Esophagus squamous epithelium (tissue), 5 donors: ENCODE data around the gene TSPEAR. TPM values are rescaled to one million over a fixed set of nuclear protein-coding genes. Genes with fewer than 3 reads are reported as not detected.

Experiments used
- DNase-seq: peaks from one replicate; lab custom pipeline; 2025; lab: John Stamatoyannopoulos, UW
- H3K27ac ChIP-seq, 4 donors: fragments of 200-600 bp; sonication (generic); one replicate each; pipeline ENCODE4 v1.5.1; 2016 to 2019; ENCODE audit warnings: mild to moderate bottlenecking in 1 of 4
- H3K27me3 ChIP-seq, 4 donors: fragments of 200-600 bp; sonication (generic); 1 replicate in 3 of 4; 2 replicates in 1 of 4; pipeline versions ENCODE4 v1.5.1 to v1.6.0; 2017 to 2021; ENCODE audit warnings: antibody characterized with exemption in 1 of 4
- H3K36me3 ChIP-seq, 3 donors: fragments of 200-600 bp; sonication (generic); one replicate each; pipeline ENCODE4 v1.5.1; 2016 to 2019
- H3K4me1 ChIP-seq, 3 donors: fragments of 200-600 bp; sonication (generic); one replicate each; pipeline ENCODE4 v1.5.1; 2017 to 2019
- H3K4me3 ChIP-seq, 4 donors: fragments of 200-600 bp; sonication (generic); 1 replicate in 3 of 4; 2 replicates in 1 of 4; pipeline ENCODE4 v1.5.1; 2016 to 2019; ENCODE audit warnings: mild to moderate bottlenecking in 2 of 4, moderate library complexity in 1 of 4
- H3K9me3 ChIP-seq, 3 donors: fragments of 200-600 bp; sonication (generic); one replicate each; pipeline ENCODE4 v1.5.1; 2016 to 2019
- CTCF ChIP-seq, 6 experiments: fragments of 450-650 bp in 4 of 6; fragments of 200-600 bp in 2 of 6; sonication (generic) in 2 of 6; IDR thresholded peaks; one replicate each; pipeline ENCODE4 v1.5.1; 2016 to 2019; ENCODE audit warnings: antibody characterized with exemption in 6 of 6, mild to moderate bottlenecking in 4 of 6, moderate library complexity in 4 of 6
- POLR2A ChIP-seq, 4 donors: fragments of 450-650 bp; IDR thresholded peaks; one replicate each; pipeline ENCODE4 v1.6.1; 2017; ENCODE audit warnings: antibody characterized with exemption in 4 of 4, mild to moderate bottlenecking in 4 of 4, moderate library complexity in 3 of 4
- WGBS, 2 donors: methylation state at CpG; one replicate each; pipeline ENCODE4 v1.1.5; 2018; 5-methylcytosine and 5-hydroxymethylcytosine counted together
- intact Hi-C: fragments of 100-400 bp; cut with DNase I; formaldehyde crosslinking; loops from one replicate; pipeline ENCODE4 v1.15.0; 2022
- total RNA-seq, 4 donors: library from RNA; depleted of rRNA; stranded (reverse); fragments of >200 nt; gene quantifications; one replicate each; pipeline ENCODE4 v1.1.0, GENCODE V29; 2016
- donor health status: DM: yes; HTN: yes; CAD: no.

TSPEAR gene
- total RNA-seq, 4 donors from 2014 or later: not detected

GRCh38 chr21:44572959-44573583 is 138.3 kb downstream of the TSPEAR start:
- 70% methylated on average over 4 to 6 of the region's 15 CpGs for WGBS, 2 donors
- no peaks in the 10 kb centered on the region for H3K36me3 ChIP-seq
- TF ChIP-seq POLR2A (IDR thresholded peaks at IDR 0.05): no peak
- no peak for TF ChIP-seq CTCF (IDR thresholded peaks at IDR 0.05)
- peaks cover 0 to 14% (median 14%) of the 10 kb centered on the region in 3 donors for H3K9me3 ChIP-seq
- H3K4me1 ChIP-seq: peaks cover 0 to 14% (median 0%) of the 10 kb centered on the region in 3 donors
- no peak for DNase-seq
- intact Hi-C loops: no loop called here
- peaks cover 0 to 43% (median 0%) of the 10 kb centered on the region in 4 donors for H3K27me3 ChIP-seq
- H3K4me3 ChIP-seq: no peak overlapping the region
- no peak overlapping the region for H3K27ac ChIP-seq

GRCh38 chr21:44571844-44572782 is 139.3 kb downstream of the TSPEAR start:
- Histone ChIP-seq H3K4me1 (peaks cover 0 to 14% (median 0%) of the 10 kb centered on the region in 3 donors), H3K27me3 (peaks cover 0 to 40% (median 0%) of the 10 kb centered on the region in 4 donors), H3K36me3 (no peaks in the 10 kb centered on the region), H3K9me3 (peaks cover 0 to 9% (median 8%) of the 10 kb centered on the region in 3 donors), H3K27ac (no peak overlapping the region), H3K4me3 (no peak overlapping the region)
- TF ChIP-seq CTCF (IDR thresholded peaks at IDR 0.05) (no peak), POLR2A (IDR thresholded peaks at IDR 0.05) (no peak)
- DNase-seq: no peak
- intact Hi-C loops: no loop called here
- 90 to 95% methylated on average over 32 to 33 of the region's 40 CpGs for WGBS, 2 donors

- H3K27ac ChIP-seq: no peak overlapping the region
- H3K9me3 ChIP-seq: peaks cover 0 to 4% (median 0%) of the 10 kb centered on the region in 3 donors
- TF ChIP-seq CTCF (IDR thresholded peaks at IDR 0.05): no peak
- TF ChIP-seq POLR2A (IDR thresholded peaks at IDR 0.05): no peak
- H3K27me3 ChIP-seq: peaks cover 0 to 40% (median 0%) of the 10 kb centered on the region in 4 donors
- H3K36me3 ChIP-seq: no peaks in the 10 kb centered on the region
- H3K4me3 ChIP-seq: no peak overlapping the region
- DNase-seq: no peak
- peaks cover 0 to 14% (median 0%) of the 10 kb centered on the region in 3 donors for H3K4me1 ChIP-seq
- 90 to 95% methylated on average over 3 of the region's 4 CpGs for WGBS, 2 donors
- intact Hi-C loops: no loop called here
Measured at GRCh38 chr21:44571296-44571695, 140.1 kb downstream of the TSPEAR start.

GRCh38 chr21:44569861-44570517 is 141.4 kb downstream of the TSPEAR start:
- TF ChIP-seq CTCF (IDR thresholded peaks at IDR 0.05): no peak
- no peak for TF ChIP-seq POLR2A (IDR thresholded peaks at IDR 0.05)
- peaks cover 0 to 14% (median 0%) of the 10 kb centered on the region in 3 donors for H3K4me1 ChIP-seq
- 80 to 83% methylated on average over 1 to 2 of the region's 12 CpGs for WGBS, 2 donors
- no peak overlapping the region for H3K4me3 ChIP-seq
- no peaks in the 10 kb centered on the region for H3K36me3 ChIP-seq
- no peak for DNase-seq
- intact Hi-C loops: no loop called here
- peaks cover 0 to 40% (median 0%) of the 10 kb centered on the region in 4 donors for H3K27me3 ChIP-seq
- H3K27ac ChIP-seq: no peak overlapping the region
- peaks cover 0 to 4% (median 0%) of the 10 kb centered on the region in 3 donors for H3K9me3 ChIP-seq
